ENCODE measurements around the gene TMEM182. TPM values are rescaled to one million over a fixed set of nuclear protein-coding genes. Genes with fewer than 3 reads are reported as not detected.

Gene TMEM182
- total RNA-seq, 4 donors from 2014 or later, result 3.7 to 3.8 TPM; not detected in 2

GRCh38 chr2:102834523-102835273 is 72.9 kb downstream of the TMEM182 start:
- TF ChIP-seq POLR2A (IDR thresholded peaks at IDR 0.05) (no peak), CTCF (IDR thresholded peaks at IDR 0.05) (no peak), POLR2AphosphoS5 (IDR thresholded peaks at IDR 0.05) (no peak), EP300 (IDR thresholded peaks at IDR 0.05; ENCODE audit: low read depth) (no peak)
- intact Hi-C loops (cut with DNase I; ENCODE audit: low total_unique reads) (no loop called here), in situ Hi-C loops (cut with MboI; ENCODE audit: low pct_ligation_motif_present in 1 of 4, low pct_unique_long_range_greater_than_20kb in 1 of 4, low sequenced_read_pairs in 3 of 4) (no loop called here)
- WGBS, 2 donors (ENCODE audit: low coverage in 1 of 2), result 79 to 82% methylated on average over 3 to 6 of the region's 6 CpGs
- Histone ChIP-seq H3K27ac (no peak overlapping the region), H3K9me3 (no peaks in the 10 kb centered on the region), H3K36me3 (no peaks in the 10 kb centered on the region), H3K4me1 (no peaks in the 10 kb centered on the region), H3K4me3 (no peak overlapping the region), H3K27me3 (no peaks in the 10 kb centered on the region)
- DNase-seq, result no peak

GRCh38 chr2:102837626-102838198 is 75.9 kb downstream of the TMEM182 start:
- H3K36me3 ChIP-seq, result no peaks in the 10 kb centered on the region
- WGBS, 2 donors (ENCODE audit: low coverage in 1 of 2), result 80 to 83% methylated on average over 5 to 8 of the region's 8 CpGs
- in situ Hi-C loops (cut with MboI; ENCODE audit: low pct_ligation_motif_present in 1 of 4, low pct_unique_long_range_greater_than_20kb in 1 of 4, low sequenced_read_pairs in 3 of 4) (no loop called here), intact Hi-C loops (cut with DNase I; ENCODE audit: low total_unique reads) (no loop called here)
- no peaks in the 10 kb centered on the region for H3K4me1 ChIP-seq
- DNase-seq, result no peak
- TF ChIP-seq CTCF (IDR thresholded peaks at IDR 0.05) (no peak), EP300 (IDR thresholded peaks at IDR 0.05; ENCODE audit: low read depth) (no peak), POLR2A (IDR thresholded peaks at IDR 0.05) (no peak), POLR2AphosphoS5 (IDR thresholded peaks at IDR 0.05) (no peak)
- no peak overlapping the region for H3K4me3 ChIP-seq
- no peaks in the 10 kb centered on the region for H3K27me3 ChIP-seq
- no peaks in the 10 kb centered on the region for H3K9me3 ChIP-seq
- H3K27ac ChIP-seq, result no peak overlapping the region

GRCh38 chr2:102839668-102840388 is 78.0 kb downstream of the TMEM182 start:
- WGBS, 2 donors (ENCODE audit: low coverage in 1 of 2), result 0 to 42% methylated on average over 3 to 8 of the region's 8 CpGs
- Histone ChIP-seq H3K4me3 (no peak overlapping the region), H3K27ac (no peak overlapping the region), H3K9me3 (no peaks in the 10 kb centered on the region), H3K27me3 (no peaks in the 10 kb centered on the region), H3K4me1 (no peaks in the 10 kb centered on the region), H3K36me3 (no peaks in the 10 kb centered on the region)
- in situ Hi-C loops (cut with MboI; ENCODE audit: low pct_ligation_motif_present in 1 of 4, low pct_unique_long_range_greater_than_20kb in 1 of 4, low sequenced_read_pairs in 3 of 4), result no loop called here
- no peak for DNase-seq
- intact Hi-C loops (cut with DNase I; ENCODE audit: low total_unique reads), result no loop called here
- no peak for TF ChIP-seq POLR2AphosphoS5 (IDR thresholded peaks at IDR 0.05)
- TF ChIP-seq EP300 (IDR thresholded peaks at IDR 0.05; ENCODE audit: low read depth), result no peak
- TF ChIP-seq POLR2A (IDR thresholded peaks at IDR 0.05), result no peak
- TF ChIP-seq CTCF (IDR thresholded peaks at IDR 0.05), result peak; percentile 59 to 90 (median 85)

GRCh38 chr2:102841107-102841840 is 79.4 kb downstream of the TMEM182 start:
- Histone ChIP-seq H3K36me3 (no peaks in the 10 kb centered on the region), H3K9me3 (no peaks in the 10 kb centered on the region), H3K4me3 (no peak overlapping the region), H3K27ac (no peak overlapping the region), H3K4me1 (no peaks in the 10 kb centered on the region), H3K27me3 (no peaks in the 10 kb centered on the region)
- peak; percentile 34 for DNase-seq
- in situ Hi-C loops (cut with MboI; ENCODE audit: low pct_ligation_motif_present in 1 of 4, low pct_unique_long_range_greater_than_20kb in 1 of 4, low sequenced_read_pairs in 3 of 4), result no loop called here
- intact Hi-C loops (cut with DNase I; ENCODE audit: low total_unique reads), result no loop called here
- 50 to 59% methylated on average over 5 to 19 of the region's 19 CpGs for WGBS, 2 donors (ENCODE audit: low coverage in 1 of 2)
- TF ChIP-seq EP300 (IDR thresholded peaks at IDR 0.05; ENCODE audit: low read depth), result no peak
- TF ChIP-seq POLR2AphosphoS5 (IDR thresholded peaks at IDR 0.05), result no peak
- TF ChIP-seq CTCF (IDR thresholded peaks at IDR 0.05), result peak; percentile 25 to 46 (median 39)
